ENCODE measurements around the gene TMEM59.

The TMEM59 gene

GRCh38 chr1:54086754-54087153, 33.8 kb upstream of the TMEM59 start:
- Histone ChIP-seq H4K5ac (ENCODE audit: low read length) (no peak overlapping the region), H3K27ac (ENCODE audit: low read depth, low read length) (no peak overlapping the region), H3K4me1 (ENCODE audit: control insufficient read depth, low read depth, low read length) (no peaks in the 10 kb centered on the region), H3K79me2 (ENCODE audit: control insufficient read depth, insufficient read depth, low read length) (no peaks in the 10 kb centered on the region), H3K27me3 (ENCODE audit: insufficient read depth, low read length, poor library complexity) (no peaks in the 10 kb centered on the region), H3K4me2 (ENCODE audit: low read length) (no peak overlapping the region), H3K4me3 (ENCODE audit: low read length) (no peak overlapping the region), H3K9ac (ENCODE audit: low read length) (no peak overlapping the region), H3K79me1 (ENCODE audit: low read length) (no peaks in the 10 kb centered on the region), H2AK5ac (ENCODE audit: low read length) (no peak overlapping the region), H2BK15ac (replicated peaks; ENCODE audit: low read depth) (no peak overlapping the region), H4K8ac (ENCODE audit: low read depth, low read length) (no peak overlapping the region), H2BK120ac (ENCODE audit: low read depth, low read length) (no peak overlapping the region), H3K18ac (ENCODE audit: low read length) (no peak overlapping the region), H3K56ac (ENCODE audit: low read length) (no peak overlapping the region), H2BK5ac (ENCODE audit: low read length) (no peak overlapping the region), H3K36me3 (ENCODE audit: control insufficient read depth, insufficient read depth, low read length) (no peaks in the 10 kb centered on the region), H3K4ac (ENCODE audit: low read depth, low read length) (no peak overlapping the region), H3K23ac (ENCODE audit: low read length) (no peak overlapping the region)
- DNase-seq, result no peak
- WGBS (ENCODE audit: extremely low coverage, insufficient coverage, low lambda C conversion rate), result no CpG with 5 or more reads among the region's 1 CpG

DNA sequence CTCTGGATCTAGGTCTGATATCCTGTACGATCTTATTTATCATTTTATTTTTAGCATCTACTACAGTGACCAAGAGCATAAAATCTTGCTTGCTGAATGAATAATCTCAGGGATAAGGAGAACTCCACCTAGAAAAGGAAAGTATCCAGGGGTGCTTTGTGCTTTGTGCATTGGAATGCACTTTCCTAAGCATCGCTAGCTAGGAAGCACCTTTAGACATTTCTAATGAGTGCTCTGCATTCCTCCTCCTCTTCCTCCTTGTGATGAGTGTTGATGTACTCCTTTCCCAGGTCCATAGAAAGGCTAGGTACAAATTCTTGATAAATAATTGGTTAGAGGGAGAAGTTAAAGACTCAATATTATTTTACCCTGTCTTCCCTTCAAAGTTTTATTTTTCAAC, 31.8 kb upstream of the TMEM59 start:
- H2BK15ac ChIP-seq (replicated peaks; ENCODE audit: low read depth), result no peak overlapping the region
- no peak overlapping the region for H3K4ac ChIP-seq (ENCODE audit: low read depth, low read length)
- no peak overlapping the region for H2BK5ac ChIP-seq (ENCODE audit: low read length)
- H3K27ac ChIP-seq (ENCODE audit: low read depth, low read length), result no peak overlapping the region
- no peaks in the 10 kb centered on the region for H3K27me3 ChIP-seq (ENCODE audit: insufficient read depth, low read length, poor library complexity)
- no peak overlapping the region for H3K56ac ChIP-seq (ENCODE audit: low read length)
- no peak overlapping the region for H2AK5ac ChIP-seq (ENCODE audit: low read length)
- no peaks in the 10 kb centered on the region for H3K4me1 ChIP-seq (ENCODE audit: control insufficient read depth, low read depth, low read length)
- H3K4me3 ChIP-seq (ENCODE audit: low read length), result no peak overlapping the region
- H3K23ac ChIP-seq (ENCODE audit: low read length), result no peak overlapping the region
- no peaks in the 10 kb centered on the region for H3K79me1 ChIP-seq (ENCODE audit: low read length)
- H3K79me2 ChIP-seq (ENCODE audit: control insufficient read depth, insufficient read depth, low read length), result no peaks in the 10 kb centered on the region
- no peak for DNase-seq
- H4K8ac ChIP-seq (ENCODE audit: low read depth, low read length), result no peak overlapping the region
- H3K4me2 ChIP-seq (ENCODE audit: low read length), result no peak overlapping the region
- H3K18ac ChIP-seq (ENCODE audit: low read length), result no peak overlapping the region
- no peak overlapping the region for H3K9ac ChIP-seq (ENCODE audit: low read length)
- H2BK120ac ChIP-seq (ENCODE audit: low read depth, low read length), result no peak overlapping the region
- no peaks in the 10 kb centered on the region for H3K36me3 ChIP-seq (ENCODE audit: control insufficient read depth, insufficient read depth, low read length)
- no peak overlapping the region for H4K5ac ChIP-seq (ENCODE audit: low read length)
- WGBS (ENCODE audit: extremely low coverage, insufficient coverage, low lambda C conversion rate), result no CpG with 5 or more reads among the region's 2 CpGs

DNA sequence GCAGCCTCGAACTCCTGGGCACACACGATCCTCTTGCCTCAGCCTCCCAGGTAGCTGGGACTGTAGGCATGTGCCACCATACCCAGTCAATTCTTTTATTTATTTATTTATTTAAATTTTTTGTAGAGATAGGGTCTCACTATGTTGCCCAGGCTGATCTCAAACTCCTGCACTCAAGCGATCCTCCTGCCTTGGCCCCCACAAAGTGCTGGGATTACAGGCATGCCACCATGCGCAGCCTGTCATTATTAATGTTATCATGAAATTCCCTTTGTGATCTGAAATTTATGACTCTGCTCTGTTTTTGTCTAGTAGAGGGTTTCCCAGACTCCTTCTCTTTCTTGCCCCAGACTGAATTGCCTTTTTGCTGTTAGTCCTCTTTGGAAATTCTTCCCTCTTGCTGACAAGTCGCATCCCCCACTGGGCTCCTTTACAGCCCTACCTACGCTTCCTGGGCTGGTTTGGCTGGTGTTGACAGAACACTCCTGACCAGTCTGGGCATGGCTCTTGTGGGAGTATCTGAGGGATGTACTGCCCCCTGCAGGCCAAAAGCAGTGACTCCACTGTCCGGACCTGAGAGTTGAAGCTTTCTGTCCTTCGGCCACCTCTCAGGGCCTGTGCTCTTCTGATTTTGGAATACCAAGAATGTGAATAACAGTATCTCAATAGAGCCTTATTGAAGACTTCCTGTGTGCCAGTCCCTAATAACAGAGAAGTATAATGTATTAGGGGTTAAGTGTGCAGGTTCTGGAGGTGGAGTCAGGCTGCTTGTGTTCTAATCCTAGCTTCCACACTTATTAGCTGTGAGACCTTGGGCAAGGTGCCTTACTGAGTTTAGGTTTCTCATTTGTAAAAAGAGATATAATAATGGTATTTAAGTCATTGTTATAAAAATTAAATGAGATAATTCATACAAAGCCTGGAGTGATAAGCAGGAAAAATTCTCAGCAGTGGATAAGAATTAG, 28.6 kb upstream of the TMEM59 start:
- Histone ChIP-seq H3K9ac (ENCODE audit: low read length) (no peak overlapping the region), H3K4ac (ENCODE audit: low read depth, low read length) (no peak overlapping the region), H4K5ac (ENCODE audit: low read length) (no peak overlapping the region), H3K27ac (ENCODE audit: low read depth, low read length) (no peak overlapping the region), H3K18ac (ENCODE audit: low read length) (no peak overlapping the region), H3K56ac (ENCODE audit: low read length) (no peak overlapping the region), H3K36me3 (ENCODE audit: control insufficient read depth, insufficient read depth, low read length) (no peaks in the 10 kb centered on the region), H2BK15ac (replicated peaks; ENCODE audit: low read depth) (no peak overlapping the region), H4K8ac (ENCODE audit: low read depth, low read length) (no peak overlapping the region), H2BK5ac (ENCODE audit: low read length) (no peak overlapping the region), H3K23ac (ENCODE audit: low read length) (no peak overlapping the region), H2AK5ac (ENCODE audit: low read length) (no peak overlapping the region), H3K79me1 (ENCODE audit: low read length) (no peaks in the 10 kb centered on the region), H3K79me2 (ENCODE audit: control insufficient read depth, insufficient read depth, low read length) (no peaks in the 10 kb centered on the region), H3K27me3 (ENCODE audit: insufficient read depth, low read length, poor library complexity) (no peaks in the 10 kb centered on the region), H3K4me2 (ENCODE audit: low read length) (no peak overlapping the region), H3K4me1 (ENCODE audit: control insufficient read depth, low read depth, low read length) (no peaks in the 10 kb centered on the region), H2BK120ac (ENCODE audit: low read depth, low read length) (no peak overlapping the region), H3K4me3 (ENCODE audit: low read length) (no peak overlapping the region)
- no CpG with 5 or more reads among the region's 8 CpGs for WGBS (ENCODE audit: extremely low coverage, insufficient coverage, low lambda C conversion rate)
- peak; percentile 97 for DNase-seq

- Histone ChIP-seq H3K56ac (ENCODE audit: low read length) (no peak overlapping the region), H3K36me3 (ENCODE audit: control insufficient read depth, insufficient read depth, low read length) (no peaks in the 10 kb centered on the region), H3K4me3 (ENCODE audit: low read length) (no peak overlapping the region), H3K23ac (ENCODE audit: low read length) (no peak overlapping the region), H4K8ac (ENCODE audit: low read depth, low read length) (no peak overlapping the region), H3K27ac (ENCODE audit: low read depth, low read length) (no peak overlapping the region), H3K4ac (ENCODE audit: low read depth, low read length) (no peak overlapping the region), H3K79me2 (ENCODE audit: control insufficient read depth, insufficient read depth, low read length) (no peaks in the 10 kb centered on the region), H2AK5ac (ENCODE audit: low read length) (no peak overlapping the region), H2BK5ac (ENCODE audit: low read length) (no peak overlapping the region), H2BK15ac (replicated peaks; ENCODE audit: low read depth) (no peak overlapping the region), H3K79me1 (ENCODE audit: low read length) (no peaks in the 10 kb centered on the region), H3K27me3 (ENCODE audit: insufficient read depth, low read length, poor library complexity) (no peaks in the 10 kb centered on the region), H3K9ac (ENCODE audit: low read length) (no peak overlapping the region), H3K4me2 (ENCODE audit: low read length) (no peak overlapping the region), H4K5ac (ENCODE audit: low read length) (no peak overlapping the region), H3K4me1 (ENCODE audit: control insufficient read depth, low read depth, low read length) (no peaks in the 10 kb centered on the region), H2BK120ac (ENCODE audit: low read depth, low read length) (no peak overlapping the region), H3K18ac (ENCODE audit: low read length) (no peak overlapping the region)
- no CpG with 5 or more reads among the region's 2 CpGs for WGBS (ENCODE audit: extremely low coverage, insufficient coverage, low lambda C conversion rate)
- DNase-seq, result no peak
Observed at GRCh38 chr1:54080598-54081049, 27.6 kb upstream of the TMEM59 start.

DNA sequence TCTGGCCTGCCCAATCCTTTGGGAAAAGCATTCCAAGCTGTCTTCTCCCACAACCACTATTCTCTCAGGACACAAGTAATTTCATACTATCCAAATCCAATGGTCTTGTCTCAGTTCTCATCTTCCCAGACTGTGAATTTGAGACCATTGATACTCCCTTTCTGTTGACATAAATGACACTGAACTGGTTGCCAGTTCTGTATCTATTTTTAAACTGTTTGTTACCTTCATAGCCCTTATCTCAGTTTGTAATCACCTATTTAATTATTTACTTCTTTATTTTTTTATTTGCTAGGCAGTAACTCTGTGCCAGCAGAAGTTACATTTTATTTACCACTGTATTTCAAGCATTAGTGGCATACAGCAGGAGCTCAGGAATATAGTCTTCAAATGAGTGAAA, 24.4 kb upstream of the TMEM59 start:
- no peak for DNase-seq
- no peaks in the 10 kb centered on the region for H3K79me2 ChIP-seq (ENCODE audit: control insufficient read depth, insufficient read depth, low read length)
- H3K4me3 ChIP-seq (ENCODE audit: low read length), result no peak overlapping the region
- H3K27ac ChIP-seq (ENCODE audit: low read depth, low read length), result no peak overlapping the region
- no peak overlapping the region for H4K5ac ChIP-seq (ENCODE audit: low read length)
- no peak overlapping the region for H3K56ac ChIP-seq (ENCODE audit: low read length)
- H3K4ac ChIP-seq (ENCODE audit: low read depth, low read length), result no peak overlapping the region
- no peak overlapping the region for H3K18ac ChIP-seq (ENCODE audit: low read length)
- H3K4me1 ChIP-seq (ENCODE audit: control insufficient read depth, low read depth, low read length), result no peaks in the 10 kb centered on the region
- no peak overlapping the region for H2BK15ac ChIP-seq (replicated peaks; ENCODE audit: low read depth)
- no peak overlapping the region for H3K23ac ChIP-seq (ENCODE audit: low read length)
- H3K79me1 ChIP-seq (ENCODE audit: low read length), result no peaks in the 10 kb centered on the region
- no peaks in the 10 kb centered on the region for H3K27me3 ChIP-seq (ENCODE audit: insufficient read depth, low read length, poor library complexity)
- no peak overlapping the region for H3K9ac ChIP-seq (ENCODE audit: low read length)
- no peak overlapping the region for H3K4me2 ChIP-seq (ENCODE audit: low read length)
- no peaks in the 10 kb centered on the region for H3K36me3 ChIP-seq (ENCODE audit: control insufficient read depth, insufficient read depth, low read length)
- no peak overlapping the region for H2BK120ac ChIP-seq (ENCODE audit: low read depth, low read length)
- H4K8ac ChIP-seq (ENCODE audit: low read depth, low read length), result no peak overlapping the region
- no peak overlapping the region for H2BK5ac ChIP-seq (ENCODE audit: low read length)
- H2AK5ac ChIP-seq (ENCODE audit: low read length), result no peak overlapping the region

All from mesendoderm (in vitro differentiated cells).